Mesothelial cell of epicardium (in vitro differentiated cells): Measurements from ENCODE around the gene CCDC27. TPM values are rescaled to one million over a fixed set of nuclear protein-coding genes. Genes with fewer than 3 reads are reported as not detected.

Source experiments
- DNase-seq, 2 experiments: peaks; one replicate each; pipeline ENCODE4 v3.0.0; 2021; ENCODE audit warnings: low spot score in 2 of 2; ENCODE audit not compliant: unreplicated experiment in 2 of 2
- H3K27ac Mint-ChIP-seq: 2 replicates; pipeline ENCODE4 v1.8.0; 2021; ENCODE audit warnings: mixed read lengths
- H3K27me3 Mint-ChIP-seq: 2 replicates; pipeline ENCODE4 v1.8.0; 2021; ENCODE audit warnings: low read depth, mixed read lengths
- H3K36me3 Mint-ChIP-seq: 2 replicates; pipeline ENCODE4 v1.8.0; 2021; ENCODE audit warnings: mixed read lengths
- H3K4me1 Mint-ChIP-seq: 2 replicates; pipeline ENCODE4 v1.8.0; 2021; ENCODE audit warnings: mixed read lengths
- H3K4me3 Mint-ChIP-seq: 2 replicates; pipeline ENCODE4 v1.8.0; 2021; ENCODE audit warnings: mild to moderate bottlenecking, moderate library complexity, mixed read lengths
- H3K9me3 Mint-ChIP-seq: 2 replicates; pipeline ENCODE4 v1.8.0; 2021; ENCODE audit warnings: mixed read lengths
- total RNA-seq: library from RNA; stranded (reverse); gene quantifications from 3 replicates; pipeline ENCODE4 v1.2.1, GENCODE V29; 2021
- TF ChIP-seq, protein P1 (sequence below): fragments of 200-600 bp; sonication (generic); IDR thresholded peaks from one replicate; pipeline ENCODE4 v1.5.0; 2021; ENCODE audit warnings: antibody characterized with exemption; ENCODE audit not compliant: unreplicated experiment

The CCDC27 gene
- total RNA-seq, 1 donor from 2014 or later: not detected

DNA sequence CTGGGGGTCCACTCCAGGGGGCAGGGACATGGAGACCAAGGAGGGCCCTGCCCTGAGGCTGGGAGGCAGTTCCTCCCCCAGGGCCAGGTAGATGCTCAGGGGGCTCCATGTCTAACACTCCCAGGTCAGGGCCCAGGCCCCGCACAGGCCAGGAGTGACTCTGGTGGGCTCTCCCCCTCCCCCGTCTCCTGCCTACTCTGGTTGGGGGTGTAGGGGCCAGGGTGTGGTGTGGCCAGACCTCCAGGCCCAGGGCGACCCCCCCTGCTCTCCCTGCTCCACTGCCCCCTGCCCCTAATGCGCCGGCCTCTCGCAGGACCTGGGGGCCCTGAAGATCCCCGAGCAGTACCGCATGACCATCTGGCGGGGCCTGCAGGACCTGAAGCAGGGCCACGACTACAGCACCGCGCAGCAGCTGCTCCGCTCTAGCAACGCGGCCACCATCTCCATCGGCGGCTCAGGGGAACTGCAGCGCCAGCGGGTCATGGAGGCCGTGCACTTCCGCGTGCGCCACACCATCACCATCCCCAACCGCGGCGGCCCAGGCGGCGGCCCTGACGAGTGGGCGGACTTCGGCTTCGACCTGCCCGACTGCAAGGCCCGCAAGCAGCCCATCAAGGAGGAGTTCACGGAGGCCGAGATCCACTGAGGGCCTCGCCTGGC lies 19.7 kb upstream of the CCDC27 start:
- Mint-ChIP-seq H3K4me1 (no peaks in the 10 kb centered on the region), H3K9me3 (no peaks in the 10 kb centered on the region), H3K36me3 (peaks cover 9% of the 10 kb centered on the region), H3K4me3 (no peak overlapping the region), H3K27me3 (peaks cover 20% of the 10 kb centered on the region), H3K27ac (no peak overlapping the region)
- TF ChIP-seq, protein P1, sequence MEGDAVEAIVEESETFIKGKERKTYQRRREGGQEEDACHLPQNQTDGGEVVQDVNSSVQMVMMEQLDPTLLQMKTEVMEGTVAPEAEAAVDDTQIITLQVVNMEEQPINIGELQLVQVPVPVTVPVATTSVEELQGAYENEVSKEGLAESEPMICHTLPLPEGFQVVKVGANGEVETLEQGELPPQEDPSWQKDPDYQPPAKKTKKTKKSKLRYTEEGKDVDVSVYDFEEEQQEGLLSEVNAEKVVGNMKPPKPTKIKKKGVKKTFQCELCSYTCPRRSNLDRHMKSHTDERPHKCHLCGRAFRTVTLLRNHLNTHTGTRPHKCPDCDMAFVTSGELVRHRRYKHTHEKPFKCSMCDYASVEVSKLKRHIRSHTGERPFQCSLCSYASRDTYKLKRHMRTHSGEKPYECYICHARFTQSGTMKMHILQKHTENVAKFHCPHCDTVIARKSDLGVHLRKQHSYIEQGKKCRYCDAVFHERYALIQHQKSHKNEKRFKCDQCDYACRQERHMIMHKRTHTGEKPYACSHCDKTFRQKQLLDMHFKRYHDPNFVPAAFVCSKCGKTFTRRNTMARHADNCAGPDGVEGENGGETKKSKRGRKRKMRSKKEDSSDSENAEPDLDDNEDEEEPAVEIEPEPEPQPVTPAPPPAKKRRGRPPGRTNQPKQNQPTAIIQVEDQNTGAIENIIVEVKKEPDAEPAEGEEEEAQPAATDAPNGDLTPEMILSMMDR: no peak
- DNase-seq: no peak

DNA sequence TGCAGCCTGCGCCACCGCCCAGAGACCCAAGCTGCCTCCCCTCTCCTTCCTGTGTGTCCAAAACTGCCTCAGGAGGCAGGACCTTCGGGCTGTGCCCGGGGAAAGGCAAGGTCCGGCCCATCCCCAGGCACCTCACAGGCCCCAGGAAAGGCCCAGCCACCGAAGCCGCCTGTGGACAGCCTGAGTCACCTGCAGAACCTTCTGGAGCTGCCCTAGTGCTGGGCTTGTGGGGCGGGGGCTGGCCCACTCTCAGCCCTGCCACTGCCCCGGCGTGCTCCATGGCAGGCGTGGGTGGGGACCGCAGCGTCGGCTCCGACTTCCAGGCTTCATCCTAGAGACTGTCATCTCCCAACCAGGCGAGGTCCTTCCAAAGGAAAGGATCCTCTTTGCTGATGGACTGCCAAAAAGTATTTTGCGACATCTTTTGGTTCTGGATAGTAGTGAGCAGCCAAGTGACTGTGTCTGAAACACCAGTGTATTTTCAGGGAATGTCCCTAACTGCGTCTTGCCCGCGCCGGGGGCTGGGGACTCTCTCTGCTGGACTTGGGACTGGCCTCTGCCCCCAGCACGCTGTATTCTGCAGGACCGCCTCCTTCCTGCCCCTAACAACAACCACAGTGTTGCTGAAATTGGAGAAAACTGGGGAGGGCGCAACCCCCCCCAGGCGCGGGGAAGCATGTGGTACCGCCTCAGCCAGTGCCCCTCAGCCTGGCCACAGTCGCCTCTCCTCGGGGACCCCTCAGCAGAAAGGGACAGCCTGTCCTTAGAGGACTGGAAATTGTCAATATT lies 19.0 kb upstream of the CCDC27 start:
- Mint-ChIP-seq H3K36me3 (peaks cover 9% of the 10 kb centered on the region), H3K4me3 (no peak overlapping the region), H3K27ac (no peak overlapping the region), H3K9me3 (no peaks in the 10 kb centered on the region), H3K4me1 (no peaks in the 10 kb centered on the region), H3K27me3 (peaks cover 16% of the 10 kb centered on the region)
- TF ChIP-seq, protein P1: no peak
- DNase-seq: no peak

DNA sequence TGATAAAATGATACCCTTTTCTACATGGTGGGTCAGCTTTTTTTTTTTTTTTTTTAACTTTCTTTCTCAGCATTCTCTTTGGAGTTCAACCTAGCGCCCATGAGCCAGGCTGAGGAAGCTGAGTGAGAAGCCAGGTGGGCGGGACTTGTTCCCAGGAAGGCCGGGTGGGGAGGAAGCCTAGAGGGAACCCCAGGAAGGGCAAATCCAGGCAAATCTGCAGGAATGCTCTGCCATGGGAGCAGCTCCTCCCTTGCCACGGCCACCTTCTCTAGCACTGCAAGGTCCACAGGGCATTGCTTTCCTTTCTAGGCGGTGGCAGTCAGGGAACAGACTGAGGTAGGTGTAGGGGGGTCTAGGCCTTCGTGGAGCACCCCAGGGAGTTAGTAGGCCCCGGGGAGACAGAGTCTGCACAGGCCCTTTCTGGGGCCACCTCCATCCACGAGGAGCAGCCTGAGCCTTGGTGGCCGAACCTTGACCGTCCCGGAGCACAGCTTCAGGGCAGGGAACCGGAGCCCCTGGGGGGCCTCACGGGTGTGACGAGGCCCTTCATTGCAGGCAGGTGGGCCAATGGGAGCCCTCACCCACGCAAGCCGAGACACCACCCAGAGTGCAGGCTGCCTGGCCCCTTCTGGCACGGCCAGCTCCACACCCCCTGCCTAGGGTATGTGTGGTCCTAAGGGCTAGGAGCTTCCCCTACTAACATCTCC lies 18.2 kb upstream of the CCDC27 start:
- Mint-ChIP-seq H3K36me3 (peaks cover 9% of the 10 kb centered on the region), H3K4me1 (no peaks in the 10 kb centered on the region), H3K9me3 (no peaks in the 10 kb centered on the region), H3K4me3 (no peak overlapping the region), H3K27me3 (peaks cover 9% of the 10 kb centered on the region), H3K27ac (no peak overlapping the region)
- TF ChIP-seq, protein P1: no peak
- DNase-seq: no peak

DNA sequence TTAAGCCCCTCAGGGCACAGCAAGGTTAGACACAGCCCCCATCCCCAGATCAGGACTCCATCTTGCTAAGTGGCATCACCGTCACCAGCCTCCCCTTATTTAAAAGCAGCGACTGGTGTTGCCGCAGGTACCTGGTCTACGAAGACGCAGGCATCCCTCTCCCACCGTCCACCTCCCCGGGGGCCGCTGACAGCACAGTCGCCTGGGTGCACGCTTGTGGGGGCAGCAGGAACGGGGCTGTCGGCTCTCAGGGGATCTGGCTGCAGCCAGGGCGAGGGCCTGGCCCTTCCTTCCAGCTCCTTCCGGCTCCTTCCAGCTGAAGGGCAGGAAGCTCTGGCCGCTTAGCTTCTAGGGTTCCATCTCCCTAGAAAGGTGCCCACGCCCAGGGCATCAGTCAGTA lies 17.6 kb upstream of the CCDC27 start:
- peaks cover 6% of the 10 kb centered on the region for H3K27me3 Mint-ChIP-seq
- H3K4me3 Mint-ChIP-seq: no peak overlapping the region
- TF ChIP-seq, protein P1: no peak
- H3K27ac Mint-ChIP-seq: no peak overlapping the region
- H3K36me3 Mint-ChIP-seq: peaks cover 9% of the 10 kb centered on the region
- no peak for DNase-seq
- no peaks in the 10 kb centered on the region for H3K9me3 Mint-ChIP-seq
- no peaks in the 10 kb centered on the region for H3K4me1 Mint-ChIP-seq

DNA sequence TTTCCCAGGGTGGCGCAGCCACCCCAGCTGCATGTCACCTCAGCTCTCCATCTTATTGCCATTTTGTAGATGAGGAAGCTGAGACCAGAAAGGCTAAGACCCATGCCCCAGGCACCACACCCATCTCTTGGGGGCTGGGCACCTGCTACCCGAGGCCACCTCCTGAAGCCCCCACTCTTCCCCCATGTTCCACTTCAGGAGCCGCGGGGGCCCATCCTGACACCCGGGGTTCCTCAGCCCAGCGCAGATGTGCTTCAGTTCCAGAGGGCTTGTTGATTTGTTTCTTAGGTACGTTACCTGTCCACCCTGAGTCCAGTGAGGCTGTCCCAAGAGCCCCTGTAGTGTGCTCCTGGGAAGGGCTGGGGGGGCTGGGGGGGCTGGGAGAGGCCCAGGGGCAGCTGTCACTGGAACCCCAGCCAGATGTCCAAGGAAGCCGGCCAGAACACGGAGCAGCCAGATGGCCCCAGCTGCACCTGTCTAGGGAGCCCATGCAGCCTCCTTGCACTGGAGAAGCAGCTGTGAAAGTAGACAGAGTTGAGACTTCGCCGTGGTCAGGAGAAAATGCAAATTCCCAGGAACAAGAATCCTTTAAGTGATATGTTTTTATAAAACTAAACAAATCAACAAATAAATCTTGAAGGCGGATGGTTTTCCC lies 17.1 kb upstream of the CCDC27 start:
- peaks cover 6% of the 10 kb centered on the region for H3K27me3 Mint-ChIP-seq
- H3K36me3 Mint-ChIP-seq: peaks cover 9% of the 10 kb centered on the region
- TF ChIP-seq, protein P1: no peak
- no peak overlapping the region for H3K27ac Mint-ChIP-seq
- no peaks in the 10 kb centered on the region for H3K9me3 Mint-ChIP-seq
- no peak for DNase-seq
- no peaks in the 10 kb centered on the region for H3K4me1 Mint-ChIP-seq
- no peak overlapping the region for H3K4me3 Mint-ChIP-seq
